Kidney (tissue), 11 donors: Measurements from ENCODE around the gene CYB5R3. TPM values are rescaled to one million over a fixed set of nuclear protein-coding genes. Genes with fewer than 3 reads are reported as not detected.
"Not testable (repeated sequence)": the region's sequence is repeated elsewhere in the genome, so short reads cannot be mapped to it uniquely, and the experiment has no call there.

Experiments
- DNase-seq, 5 donors: peaks; one replicate each; pipeline ENCODE4 v3.0.0-alpha.2; 2013 to 2020
- FAIRE-seq: peaks from 2 replicates; lab custom pipeline; 2012; peaks lifted over from hg19 to GRCh38; lab: Jason Lieb, UNC
- H3K27ac ChIP-seq, 2 donors: one replicate each; pipeline ENCODE4 v1.7.0; 2013; ENCODE audit warnings: low read depth in 2 of 2, low read length in 2 of 2, inconsistent platforms in 1 of 2
- H3K27me3 ChIP-seq: one replicate; pipeline ENCODE4 v1.7.1; 2013; ENCODE audit warnings: low read length, inconsistent platforms; ENCODE audit not compliant: control insufficient read depth, insufficient read depth
- H3K36me3 ChIP-seq, 3 donors: one replicate each; pipeline versions ENCODE4 v1.7.0 to v1.7.1; 2013; ENCODE audit warnings: low read length in 3 of 3, control low read depth in 1 of 3, inconsistent platforms in 1 of 3; ENCODE audit not compliant: insufficient read depth in 3 of 3, control insufficient read depth in 2 of 3
- H3K4me1 ChIP-seq, 3 donors: one replicate each; pipeline versions ENCODE4 v1.7.0 to v1.7.1; 2013; ENCODE audit warnings: low read length in 3 of 3, inconsistent platforms in 1 of 3, low read depth in 1 of 3; ENCODE audit not compliant: control insufficient read depth in 2 of 3, insufficient read depth in 2 of 3
- H3K4me3 ChIP-seq, 3 donors: one replicate each; pipeline versions ENCODE4 v1.7.0 to v1.8.1; 2013; ENCODE audit warnings: low read length in 3 of 3, control low read depth in 1 of 3, inconsistent platforms in 1 of 3
- H3K9ac ChIP-seq, 3 donors: one replicate each; pipeline versions ENCODE4 v1.7.0 to v1.7.1; 2013; ENCODE audit warnings: low read length in 3 of 3, control low read depth in 1 of 3, inconsistent platforms in 1 of 3
- H3K9me3 ChIP-seq, 3 donors: one replicate each; pipeline versions ENCODE4 v1.7.0 to v1.7.1; 2013; ENCODE audit warnings: low read length in 3 of 3, control low read depth in 1 of 3, inconsistent platforms in 1 of 3; ENCODE audit not compliant: control insufficient read depth in 2 of 3, insufficient read depth in 1 of 3
- intact Hi-C: fragments of 100-400 bp; cut with DNase I; formaldehyde crosslinking; loops from one replicate; pipeline ENCODE4 v1.11.1; 2022
- polyA plus RNA-seq: library from polyadenylated mRNA; stranded (reverse); fragments of 350-450 nt; fragmentation: Illumina TruSeq; extraction: RNeasy Lipid Tissue Mini Kit (QIAGEN cat#74804); gene quantifications from one replicate; pipeline ENCODE4 v1.2.3, GENCODE V29; 2014; ENCODE audit warnings: low read depth, low replicate concordance; ENCODE audit not compliant: insufficient read depth
- total RNA-seq: library from RNA; stranded (reverse); fragmentation: NEBNext Ultra II Directional; extraction: Animal tissue kit (Norgen Biotek cat#: 25700); gene quantifications from one replicate; pipeline ENCODE4 v1.2.1, GENCODE V29; 2021
- donor health status: control.
- donor health status: control.
- donor health status: DM: yes; HTN: yes; CAD: no.
- donor health status: Normal renal cell carcinoma (clear cell type).

The CYB5R3 gene
- total and polyA plus RNA-seq, 2 donors from 2014 or later, result 287 to 426 TPM

GRCh38 chr22:42567950-42568349 is 81.2 kb downstream of the CYB5R3 start:
- FAIRE-seq, H3K27ac ChIP-seq, intact Hi-C loops, H3K9me3 ChIP-seq, H3K27me3 ChIP-seq, H3K9ac ChIP-seq, H3K4me3 ChIP-seq, H3K4me1 ChIP-seq, DNase-seq, H3K36me3 ChIP-seq: not testable (repeated sequence)

Other genes with a start within 250 kb of the CYB5R3 start
- 7.9 TPM for gene NFAM1, start 217.0 kb downstream of the CYB5R3 start, total RNA-seq
- gene NFAM1, start 217.0 kb downstream of the CYB5R3 start, polyA plus RNA-seq, result 0.60 TPM
- gene RRP7A, start 129.6 kb downstream of the CYB5R3 start, total RNA-seq, result 35.2 TPM
- 26.3 TPM for gene RRP7A, start 129.6 kb downstream of the CYB5R3 start, polyA plus RNA-seq
- 3.1 TPM for gene SERHL2, start 95.4 kb downstream of the CYB5R3 start, total RNA-seq
- 4.9 TPM for gene SERHL2, start 95.4 kb downstream of the CYB5R3 start, polyA plus RNA-seq
- 67.9 TPM for gene POLDIP3, start 34.5 kb downstream of the CYB5R3 start, total RNA-seq
- gene POLDIP3, start 34.5 kb downstream of the CYB5R3 start, polyA plus RNA-seq, result 44.1 TPM
- gene ATP5MGL, start 8.8 kb downstream of the CYB5R3 start, total RNA-seq, result 0.88 TPM
- gene ATP5MGL, start 8.8 kb downstream of the CYB5R3 start, polyA plus RNA-seq, result not detected
- gene A4GALT, start 71.5 kb upstream of the CYB5R3 start, total RNA-seq, result 186 TPM
- gene A4GALT, start 71.5 kb upstream of the CYB5R3 start, polyA plus RNA-seq, result 76.2 TPM
- 97.3 TPM for gene ARFGAP3, start 207.9 kb upstream of the CYB5R3 start, total RNA-seq
- 29.9 TPM for gene ARFGAP3, start 207.9 kb upstream of the CYB5R3 start, polyA plus RNA-seq